Measurements from ENCODE around the gene HSPA9. TPM values are rescaled to one million over a fixed set of nuclear protein-coding genes. Genes with fewer than 3 reads are reported as not detected.

The HSPA9 gene
- total and polyA plus RNA-seq, 4 donors, result 65.2 to 139 (median 89.1) TPM

DNA sequence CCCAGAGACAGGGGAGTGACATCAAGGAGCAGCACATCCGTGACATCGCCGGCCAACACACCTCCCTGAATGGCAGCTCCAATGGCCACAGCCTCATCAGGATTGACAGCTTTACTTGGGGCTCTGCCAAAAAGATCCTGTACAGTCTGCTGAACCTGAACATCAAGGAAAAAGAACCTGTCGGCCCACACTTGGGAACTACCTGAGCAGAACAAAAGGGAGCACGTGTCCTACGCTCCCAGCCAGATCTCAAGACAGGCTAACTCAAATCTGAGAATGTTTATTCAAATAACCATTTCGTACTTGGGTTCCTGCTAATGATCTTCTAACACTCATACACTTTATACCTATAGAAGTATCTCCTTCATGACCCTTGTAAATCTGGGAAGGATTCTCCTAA, 15.3 kb downstream of the HSPA9 start:
- WGBS, 2 donors, result 85 to 91% methylated on average over 7 of the region's 7 CpGs
- Histone ChIP-seq H3K9me3 (ENCODE audit: control insufficient read depth, low read length) (no peaks in the 10 kb centered on the region), H3K4me3 (ENCODE audit: low read length in 2 of 2) (no peak overlapping the region), H3K36me3 (ENCODE audit: control insufficient read depth in 1 of 2, insufficient read depth in 2 of 2, low read length in 1 of 2) (peaks cover 15 to 17% of the 10 kb centered on the region in 2 donors), H3K27me3 (ENCODE audit: control insufficient read depth in 1 of 2, insufficient read depth in 2 of 2, low read length in 1 of 2) (no peaks in the 10 kb centered on the region), H3K27ac (ENCODE audit: low read depth in 1 of 2, low read length in 2 of 2) (no peak overlapping the region), H3K4me1 (ENCODE audit: control insufficient read depth in 1 of 2, insufficient read depth in 2 of 2, low read length in 2 of 2) (no peaks in the 10 kb centered on the region)
- intact Hi-C loops (cut with DNase I), result no loop called here
- ATAC-seq (ENCODE audit: low FRiP score), result no peak
- no peak for DNase-seq

DNA sequence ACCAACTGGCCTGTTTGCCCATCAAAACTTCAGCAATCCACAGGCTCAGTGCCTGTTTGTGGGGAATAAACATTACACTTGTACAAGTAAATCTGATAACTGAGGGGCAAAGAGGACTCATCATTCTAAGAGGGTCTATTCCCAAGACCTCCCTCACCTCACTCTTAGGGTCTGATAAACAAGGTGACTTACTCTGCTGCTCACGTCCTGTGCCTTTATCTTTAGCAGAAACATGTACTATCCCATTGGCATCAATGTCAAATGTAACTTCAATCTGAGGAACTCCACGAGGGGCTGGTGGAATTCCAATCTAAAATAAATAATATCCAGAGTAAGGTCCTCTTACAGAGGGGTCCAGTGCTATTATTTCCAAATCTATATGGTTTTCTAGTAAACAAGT, 17.5 kb downstream of the HSPA9 start:
- DNase-seq, result no peak
- no peaks in the 10 kb centered on the region for H3K4me1 ChIP-seq (ENCODE audit: control insufficient read depth in 1 of 2, insufficient read depth in 2 of 2, low read length in 2 of 2)
- no peak overlapping the region for H3K4me3 ChIP-seq (ENCODE audit: low read length in 2 of 2)
- intact Hi-C loops (cut with DNase I), result no loop called here
- ATAC-seq (ENCODE audit: low FRiP score), result no peak
- no peak overlapping the region for H3K27ac ChIP-seq (ENCODE audit: low read depth in 1 of 2, low read length in 2 of 2)
- peaks cover 15 to 22% of the 10 kb centered on the region in 2 donors for H3K36me3 ChIP-seq (ENCODE audit: control insufficient read depth in 1 of 2, insufficient read depth in 2 of 2, low read length in 1 of 2)
- no peaks in the 10 kb centered on the region for H3K9me3 ChIP-seq (ENCODE audit: control insufficient read depth, low read length)
- WGBS, 2 donors, result 67 to 80% methylated on average over 2 of the region's 2 CpGs
- no peaks in the 10 kb centered on the region for H3K27me3 ChIP-seq (ENCODE audit: control insufficient read depth in 1 of 2, insufficient read depth in 2 of 2, low read length in 1 of 2)

DNA sequence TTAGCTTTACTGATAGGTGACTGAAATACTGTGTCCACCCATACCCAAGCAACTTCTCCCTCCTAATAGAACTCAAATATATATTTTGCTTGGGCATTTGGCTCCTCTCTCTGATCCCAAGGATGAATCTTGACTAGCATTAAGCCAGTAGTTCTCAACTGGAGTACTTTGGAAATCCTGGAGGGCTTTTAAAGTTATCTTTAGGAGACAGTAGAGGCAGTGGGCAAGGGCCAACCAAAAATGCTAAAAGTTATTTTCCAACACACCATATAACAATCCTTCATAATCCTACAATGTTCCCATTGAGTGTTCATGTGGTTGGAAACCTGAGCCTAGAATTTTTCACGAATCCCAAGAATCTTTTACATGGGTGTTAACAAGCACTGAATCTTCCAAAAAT, 21.1 kb downstream of the HSPA9 start:
- Histone ChIP-seq H3K4me3 (ENCODE audit: low read length in 2 of 2) (no peak overlapping the region), H3K36me3 (ENCODE audit: control insufficient read depth in 1 of 2, insufficient read depth in 2 of 2, low read length in 1 of 2) (peaks cover 9 to 19% of the 10 kb centered on the region in 2 donors), H3K9me3 (ENCODE audit: control insufficient read depth, low read length) (no peaks in the 10 kb centered on the region), H3K27me3 (ENCODE audit: control insufficient read depth in 1 of 2, insufficient read depth in 2 of 2, low read length in 1 of 2) (no peaks in the 10 kb centered on the region), H3K27ac (ENCODE audit: low read depth in 1 of 2, low read length in 2 of 2) (no peak overlapping the region), H3K4me1 (ENCODE audit: control insufficient read depth in 1 of 2, insufficient read depth in 2 of 2, low read length in 2 of 2) (no peaks in the 10 kb centered on the region)
- intact Hi-C loops (cut with DNase I), result no loop called here
- 74 to 90% methylated on average over 1 of the region's 1 CpG for whole genome bisulfite sequencing, 2 donors
- ATAC-seq (ENCODE audit: low FRiP score) (no peak), DNase-seq (no peak)

DNA sequence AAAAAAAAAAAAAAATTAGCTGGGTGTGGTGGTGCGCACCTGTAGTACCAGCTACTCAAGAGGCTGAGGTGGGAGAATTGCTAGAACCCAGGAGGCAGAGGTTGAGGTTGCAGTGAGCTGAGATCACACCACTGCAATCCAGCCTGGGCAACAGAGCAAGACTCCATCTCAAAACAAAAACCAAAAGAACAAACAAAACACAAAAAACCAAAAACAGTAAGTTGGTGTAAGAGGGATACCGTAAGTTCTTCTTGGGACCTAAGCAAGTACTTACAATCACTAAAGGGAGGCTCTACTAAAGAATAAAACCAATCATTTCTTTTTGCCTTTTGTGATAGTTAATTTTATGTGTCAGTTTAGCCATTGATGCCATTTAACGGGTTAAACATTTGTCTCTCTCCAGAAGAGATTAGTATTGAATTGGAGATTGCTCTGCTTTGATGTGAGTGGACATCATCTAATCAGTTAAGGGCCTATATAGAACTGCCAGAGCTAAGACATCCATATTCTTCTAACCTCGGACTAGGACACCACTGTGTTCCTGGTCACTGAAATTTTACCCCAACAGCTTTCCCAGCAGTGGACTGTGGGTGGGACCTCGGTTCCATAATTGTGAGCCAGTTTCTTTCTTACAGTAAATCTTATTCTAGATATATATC, 21.6 kb downstream of the HSPA9 start:
- H3K9me3 ChIP-seq (ENCODE audit: control insufficient read depth, low read length), result no peaks in the 10 kb centered on the region
- H3K4me3 ChIP-seq (ENCODE audit: low read length in 2 of 2), result no peak overlapping the region
- H3K27ac ChIP-seq (ENCODE audit: low read depth in 1 of 2, low read length in 2 of 2), result no peak overlapping the region
- intact Hi-C loops (cut with DNase I), result no loop called here
- H3K4me1 ChIP-seq (ENCODE audit: control insufficient read depth in 1 of 2, insufficient read depth in 2 of 2, low read length in 2 of 2), result no peaks in the 10 kb centered on the region
- H3K36me3 ChIP-seq (ENCODE audit: control insufficient read depth in 1 of 2, insufficient read depth in 2 of 2, low read length in 1 of 2), result peaks cover 7 to 16% of the 10 kb centered on the region in 2 donors
- 78 to 79% methylated on average over 5 of the region's 5 CpGs for WGBS, 2 donors
- DNase-seq, result no peak
- no peak for ATAC-seq (ENCODE audit: low FRiP score)
- H3K27me3 ChIP-seq (ENCODE audit: control insufficient read depth in 1 of 2, insufficient read depth in 2 of 2, low read length in 1 of 2), result no peaks in the 10 kb centered on the region

DNA sequence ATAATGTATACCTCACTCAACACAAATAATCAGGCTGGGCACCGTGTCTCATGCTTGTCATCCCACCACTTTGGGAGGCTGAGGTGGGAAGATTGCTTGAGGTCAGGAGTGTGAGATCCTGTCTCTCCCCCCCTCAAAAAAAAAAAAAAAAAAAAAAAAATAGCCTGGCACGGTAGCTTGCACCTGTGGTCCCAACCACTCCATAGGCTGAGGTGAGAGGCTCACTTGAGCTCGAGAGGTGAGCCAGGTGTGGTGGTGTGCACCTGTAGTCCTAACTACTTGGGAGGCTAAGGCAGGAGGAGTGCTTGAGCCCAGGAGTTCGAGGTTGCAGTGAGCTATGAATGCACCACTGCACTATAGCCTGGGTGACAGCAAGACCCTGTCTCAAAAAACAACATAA, 22.5 kb downstream of the HSPA9 start:
- DNase-seq, result no peak
- no peaks in the 10 kb centered on the region for H3K9me3 ChIP-seq (ENCODE audit: control insufficient read depth, low read length)
- no peak for ATAC-seq (ENCODE audit: low FRiP score)
- H3K27ac ChIP-seq (ENCODE audit: low read depth in 1 of 2, low read length in 2 of 2), result no peak overlapping the region
- WGBS, 2 donors, result 86 to 91% methylated on average over 4 of the region's 4 CpGs
- H3K27me3 ChIP-seq (ENCODE audit: control insufficient read depth in 1 of 2, insufficient read depth in 2 of 2, low read length in 1 of 2), result no peaks in the 10 kb centered on the region
- no peaks in the 10 kb centered on the region for H3K4me1 ChIP-seq (ENCODE audit: control insufficient read depth in 1 of 2, insufficient read depth in 2 of 2, low read length in 2 of 2)
- intact Hi-C loops (cut with DNase I), result no loop called here
- H3K4me3 ChIP-seq (ENCODE audit: low read length in 2 of 2), result no peak overlapping the region
- peaks cover 7 to 12% of the 10 kb centered on the region in 2 donors for H3K36me3 ChIP-seq (ENCODE audit: control insufficient read depth in 1 of 2, insufficient read depth in 2 of 2, low read length in 1 of 2)

DNA sequence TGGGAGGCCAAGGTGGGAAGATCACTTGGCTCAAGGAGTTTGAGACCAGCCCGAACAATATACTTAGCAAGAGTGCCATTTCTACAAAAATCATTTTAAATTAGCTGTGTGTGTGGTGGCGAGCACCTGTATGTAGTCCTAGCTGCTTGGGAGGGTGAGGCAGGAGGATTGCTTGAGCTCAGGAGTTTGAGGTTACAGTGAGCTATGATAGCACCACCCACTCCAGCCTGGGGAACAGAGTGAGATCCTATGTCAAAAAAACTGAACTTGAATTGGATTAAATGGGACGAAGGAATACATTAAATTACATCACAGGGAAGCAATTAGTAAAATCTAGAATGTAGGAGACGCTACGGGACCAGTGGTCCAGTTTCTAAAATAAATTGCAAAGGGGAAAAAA, 25.8 kb downstream of the HSPA9 start:
- no peaks in the 10 kb centered on the region for H3K9me3 ChIP-seq (ENCODE audit: control insufficient read depth, low read length)
- H3K27ac ChIP-seq (ENCODE audit: low read depth in 1 of 2, low read length in 2 of 2), result no peak overlapping the region
- WGBS, 2 donors, result 92 to 94% methylated on average over 5 of the region's 5 CpGs
- no peak for DNase-seq
- intact Hi-C loops (cut with DNase I), result loop anchor here in 1 of 2 donors (5.0 kb wide), 1 partner anchor 97 kb away; no protein-coding TSS in a partner anchor
- peaks cover 0 to 2% of the 10 kb centered on the region in 2 donors for H3K4me1 ChIP-seq (ENCODE audit: control insufficient read depth in 1 of 2, insufficient read depth in 2 of 2, low read length in 2 of 2)
- no peak for ATAC-seq (ENCODE audit: low FRiP score)
- no peaks in the 10 kb centered on the region for H3K27me3 ChIP-seq (ENCODE audit: control insufficient read depth in 1 of 2, insufficient read depth in 2 of 2, low read length in 1 of 2)
- peaks cover 0 to 5% of the 10 kb centered on the region in 2 donors for H3K36me3 ChIP-seq (ENCODE audit: control insufficient read depth in 1 of 2, insufficient read depth in 2 of 2, low read length in 1 of 2)
- no peak overlapping the region for H3K4me3 ChIP-seq (ENCODE audit: low read length in 2 of 2)

DNA sequence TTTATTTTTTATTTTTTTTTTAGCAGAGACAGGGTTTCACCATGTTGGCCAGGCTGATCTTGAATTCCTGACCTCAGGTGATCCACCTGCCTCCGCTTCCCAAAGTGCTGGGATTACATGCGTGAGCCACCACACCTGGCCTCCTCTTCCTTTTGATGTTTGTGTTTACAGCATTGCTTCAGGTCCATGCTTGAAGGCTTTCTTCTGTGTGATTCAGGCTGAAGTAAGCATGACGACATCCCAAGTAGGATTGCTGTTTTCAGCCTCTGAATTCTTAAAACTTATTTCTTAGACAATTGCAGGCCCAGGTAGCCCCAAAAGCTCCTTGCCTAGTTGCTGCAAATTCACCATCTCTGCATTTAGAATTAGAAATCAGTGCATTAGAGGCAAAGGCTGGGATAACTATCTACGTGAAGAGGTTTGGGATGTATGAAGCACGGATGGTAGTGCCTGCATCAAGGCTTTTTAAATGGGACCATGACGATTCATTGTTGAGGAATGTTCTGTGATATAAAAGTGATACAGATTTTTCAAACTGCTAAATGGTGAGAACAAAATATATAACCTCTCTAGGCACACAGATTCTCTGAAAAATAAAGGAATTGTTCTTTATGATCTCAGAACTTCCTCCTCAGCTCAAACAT, 29.2 kb downstream of the HSPA9 start:
- intact Hi-C loops (cut with DNase I), result loop anchor here in 1 of 2 donors (5.0 kb wide), 1 partner anchor 94 kb away; no protein-coding TSS in a partner anchor
- no peak for ATAC-seq (ENCODE audit: low FRiP score)
- Histone ChIP-seq H3K36me3 (ENCODE audit: control insufficient read depth in 1 of 2, insufficient read depth in 2 of 2, low read length in 1 of 2) (no peaks in the 10 kb centered on the region), H3K4me1 (ENCODE audit: control insufficient read depth in 1 of 2, insufficient read depth in 2 of 2, low read length in 2 of 2) (peaks cover 0 to 2% of the 10 kb centered on the region in 2 donors), H3K27me3 (ENCODE audit: control insufficient read depth in 1 of 2, insufficient read depth in 2 of 2, low read length in 1 of 2) (no peaks in the 10 kb centered on the region), H3K9me3 (ENCODE audit: control insufficient read depth, low read length) (no peaks in the 10 kb centered on the region), H3K4me3 (ENCODE audit: low read length in 2 of 2) (no peak overlapping the region), H3K27ac (ENCODE audit: low read depth in 1 of 2, low read length in 2 of 2) (no peak overlapping the region)
- no peak for DNase-seq
- WGBS, 2 donors, result 69 to 73% methylated on average over 6 of the region's 6 CpGs

DNA sequence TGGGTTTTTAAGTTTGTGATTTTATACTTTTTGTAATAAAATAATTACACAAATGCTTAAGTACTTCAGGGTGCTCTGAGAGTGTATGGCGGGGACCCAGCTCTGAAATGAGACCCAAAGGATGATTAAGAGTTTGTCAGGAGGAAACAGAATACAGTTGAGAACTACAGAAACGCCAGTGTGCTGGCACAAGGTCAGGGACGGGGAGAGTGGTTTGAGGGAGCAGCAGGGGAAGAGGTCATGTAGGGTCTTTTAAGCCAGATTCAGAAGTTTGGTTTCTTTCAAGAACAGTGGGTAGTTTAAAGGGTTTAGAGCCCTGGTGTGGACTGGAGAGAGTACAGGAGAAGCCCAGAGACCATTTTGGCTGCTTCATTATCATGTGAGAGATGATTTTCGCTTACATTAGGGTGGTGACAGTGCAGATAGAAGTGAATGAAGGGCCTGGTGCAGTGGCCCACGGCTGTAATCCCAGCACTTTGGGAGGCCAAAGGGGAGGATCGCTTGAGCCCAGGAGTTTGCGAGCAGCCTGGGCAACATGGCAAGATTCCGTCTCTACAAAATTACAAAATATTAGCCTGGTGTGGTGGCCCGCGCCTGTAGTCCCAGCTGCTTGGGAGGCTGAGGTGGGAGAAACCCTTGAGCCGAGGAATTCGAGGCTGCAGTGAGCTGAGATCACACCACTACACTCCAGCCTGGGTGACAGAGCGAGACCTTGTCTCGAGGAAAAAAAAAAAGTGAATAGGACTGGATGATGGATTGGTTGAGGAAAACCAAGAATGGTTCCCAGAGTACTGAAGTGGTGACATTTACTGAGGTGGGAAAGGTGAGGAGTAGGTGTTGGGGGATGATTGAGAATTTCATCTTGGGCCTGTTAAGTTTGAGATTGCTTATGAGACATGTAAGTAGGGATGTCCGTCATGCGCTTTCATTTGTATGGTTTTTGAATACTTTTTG, 30.7 kb downstream of the HSPA9 start:
- peak overlapping the region; percentile 49 to 64 for H3K4me3 ChIP-seq (ENCODE audit: low read length in 2 of 2)
- ATAC-seq (ENCODE audit: low FRiP score) (no peak), DNase-seq (no peak)
- 61 to 62% methylated on average over 16 of the region's 16 CpGs for WGBS, 2 donors
- no peaks in the 10 kb centered on the region for H3K27me3 ChIP-seq (ENCODE audit: control insufficient read depth in 1 of 2, insufficient read depth in 2 of 2, low read length in 1 of 2)
- H3K36me3 ChIP-seq (ENCODE audit: control insufficient read depth in 1 of 2, insufficient read depth in 2 of 2, low read length in 1 of 2), result no peaks in the 10 kb centered on the region
- H3K27ac ChIP-seq (ENCODE audit: low read depth in 1 of 2, low read length in 2 of 2), result peak overlapping the region in 1 of 2 donors; percentile 21
- peaks cover 0 to 2% of the 10 kb centered on the region in 2 donors for H3K4me1 ChIP-seq (ENCODE audit: control insufficient read depth in 1 of 2, insufficient read depth in 2 of 2, low read length in 2 of 2)
- intact Hi-C loops (cut with DNase I), result loop anchor here in 1 of 2 donors (5.0 kb wide), 2 partner anchors 82 to 92 kb away; no protein-coding TSS in a partner anchor
- no peaks in the 10 kb centered on the region for H3K9me3 ChIP-seq (ENCODE audit: control insufficient read depth, low read length)

Data from aorta (tissue), 5 donors.